ENCODE results near the gene SLC41A1. TPM values are rescaled to one million over a fixed set of nuclear protein-coding genes. Genes with fewer than 3 reads are reported as not detected.

SLC41A1 gene
- total RNA-seq, 4 donors from 2014 or later = 15.3 to 33.1 (median 25.1) TPM

DNA sequence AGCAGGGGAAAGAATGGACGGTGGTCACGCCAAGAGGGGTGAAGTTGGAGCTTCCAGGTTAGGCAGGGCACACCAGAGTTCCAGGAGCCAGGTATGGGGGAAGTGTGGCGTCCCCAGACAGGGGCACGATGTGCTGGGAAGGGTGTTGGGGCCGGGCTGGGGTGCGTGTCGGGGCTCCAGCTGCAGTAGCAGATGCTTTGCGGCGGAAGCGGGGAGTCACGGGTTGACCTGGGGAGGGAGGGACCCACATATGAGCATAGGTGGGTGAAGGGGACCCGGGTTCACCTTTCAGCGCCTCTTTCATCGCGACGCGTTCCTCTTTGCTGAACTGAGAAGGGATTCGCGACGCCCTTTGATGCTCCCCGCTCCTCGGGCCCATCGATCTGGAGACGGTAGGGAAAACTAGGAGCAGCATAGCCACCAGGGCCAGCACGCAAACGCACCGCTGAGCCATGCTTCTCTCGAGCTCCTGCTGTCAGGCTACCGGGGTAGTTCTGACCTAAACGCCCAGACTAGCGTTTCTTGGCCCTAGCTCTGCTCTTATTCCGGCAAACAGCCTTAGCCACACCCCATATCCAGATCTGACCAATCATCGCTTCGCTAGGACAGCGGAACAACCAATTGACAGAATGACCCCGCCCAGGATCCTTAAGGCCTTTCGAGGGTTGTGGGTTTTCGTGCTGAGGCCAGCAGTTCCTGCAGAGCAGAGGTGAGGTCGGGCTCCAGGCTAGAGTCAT lies 36.8 kb upstream of the SLC41A1 start, which contains the start of gene PM20D1:
Gene PM20D1, minus strand, starts transcription at position 514 of the 737 bp plus-strand sequence. Its CDS starts 60 bp downstream, at position 454.
- ATAC-seq (ENCODE audit: low FRiP score) = peak; percentile 100
- DNase-seq (ENCODE audit: low spot score) = peak; percentile 63

DNA sequence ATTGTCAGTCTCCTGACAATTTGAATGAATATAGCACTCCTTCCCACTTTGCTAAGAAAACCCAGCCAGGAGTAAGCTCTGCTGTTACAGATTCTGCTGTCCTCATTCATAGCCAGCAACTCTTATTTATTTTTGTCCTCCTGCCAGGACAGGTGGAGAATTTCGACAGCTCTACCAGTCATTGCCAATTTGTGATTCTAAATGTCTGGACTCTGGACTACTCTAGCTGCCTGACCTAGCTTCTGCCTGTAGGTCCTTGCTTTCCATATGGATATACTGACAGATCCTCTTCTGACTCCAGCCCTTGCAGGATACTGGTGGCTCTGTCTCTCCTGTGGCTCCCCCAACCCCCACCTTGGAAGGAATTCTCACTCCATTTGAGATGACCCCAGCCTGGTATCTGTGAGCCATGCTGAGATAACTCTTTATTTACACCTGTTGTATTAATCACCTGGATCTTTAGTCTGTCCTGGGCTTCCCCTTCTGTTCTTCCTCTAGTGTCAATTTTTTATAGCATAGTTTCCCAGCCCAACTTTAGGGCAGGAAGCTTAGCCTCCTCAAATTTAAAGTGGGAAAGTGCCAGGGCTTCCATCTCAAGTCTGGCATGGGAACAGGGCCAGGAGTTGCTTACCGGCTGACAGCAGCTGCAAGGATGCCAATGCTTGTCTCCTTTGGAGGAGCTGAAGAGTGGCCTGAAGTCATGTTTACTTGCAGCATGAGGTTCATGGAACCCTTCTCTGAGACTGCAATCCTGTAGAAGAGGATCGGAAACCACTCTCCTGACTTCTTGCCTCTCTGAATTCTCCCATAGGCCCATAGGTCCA lies 30.2 kb upstream of the SLC41A1 start:
- no peak for ATAC-seq (ENCODE audit: low FRiP score)
- DNase-seq (ENCODE audit: low spot score) = no peak
- TF ChIP-seq, protein P1, sequence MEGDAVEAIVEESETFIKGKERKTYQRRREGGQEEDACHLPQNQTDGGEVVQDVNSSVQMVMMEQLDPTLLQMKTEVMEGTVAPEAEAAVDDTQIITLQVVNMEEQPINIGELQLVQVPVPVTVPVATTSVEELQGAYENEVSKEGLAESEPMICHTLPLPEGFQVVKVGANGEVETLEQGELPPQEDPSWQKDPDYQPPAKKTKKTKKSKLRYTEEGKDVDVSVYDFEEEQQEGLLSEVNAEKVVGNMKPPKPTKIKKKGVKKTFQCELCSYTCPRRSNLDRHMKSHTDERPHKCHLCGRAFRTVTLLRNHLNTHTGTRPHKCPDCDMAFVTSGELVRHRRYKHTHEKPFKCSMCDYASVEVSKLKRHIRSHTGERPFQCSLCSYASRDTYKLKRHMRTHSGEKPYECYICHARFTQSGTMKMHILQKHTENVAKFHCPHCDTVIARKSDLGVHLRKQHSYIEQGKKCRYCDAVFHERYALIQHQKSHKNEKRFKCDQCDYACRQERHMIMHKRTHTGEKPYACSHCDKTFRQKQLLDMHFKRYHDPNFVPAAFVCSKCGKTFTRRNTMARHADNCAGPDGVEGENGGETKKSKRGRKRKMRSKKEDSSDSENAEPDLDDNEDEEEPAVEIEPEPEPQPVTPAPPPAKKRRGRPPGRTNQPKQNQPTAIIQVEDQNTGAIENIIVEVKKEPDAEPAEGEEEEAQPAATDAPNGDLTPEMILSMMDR (IDR thresholded peaks at IDR 0.05) = no peak

More for the DNA sequence above, 36.8 kb upstream of the SLC41A1 start, which contains the start of gene PM20D1:
- TF ChIP-seq, protein P1 (IDR thresholded peaks at IDR 0.05) = no peak

DNA sequence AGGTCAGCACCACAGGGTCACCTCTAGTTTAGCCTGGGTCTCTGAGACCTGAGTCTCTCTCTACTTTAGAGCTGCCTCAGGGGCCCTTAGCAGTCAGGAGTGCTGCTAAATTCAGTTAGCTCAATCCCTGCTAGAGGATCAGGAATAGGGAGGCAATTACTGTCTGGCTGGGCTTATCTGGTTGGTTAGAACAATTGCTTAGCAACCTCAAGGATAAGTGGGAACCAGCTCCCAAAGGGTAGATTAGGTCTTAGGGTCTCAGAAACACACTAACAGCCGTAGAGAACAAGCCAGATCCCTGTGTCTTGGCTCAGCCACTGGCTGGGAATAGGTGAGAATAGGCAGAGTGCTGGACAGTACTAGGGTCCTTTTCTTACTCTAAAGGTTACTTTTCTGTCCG lies 29.2 kb upstream of the SLC41A1 start:
- TF ChIP-seq, protein P1 (IDR thresholded peaks at IDR 0.05) = no peak
- DNase-seq (ENCODE audit: low spot score) = no peak
- ATAC-seq (ENCODE audit: low FRiP score) = no peak

DNA sequence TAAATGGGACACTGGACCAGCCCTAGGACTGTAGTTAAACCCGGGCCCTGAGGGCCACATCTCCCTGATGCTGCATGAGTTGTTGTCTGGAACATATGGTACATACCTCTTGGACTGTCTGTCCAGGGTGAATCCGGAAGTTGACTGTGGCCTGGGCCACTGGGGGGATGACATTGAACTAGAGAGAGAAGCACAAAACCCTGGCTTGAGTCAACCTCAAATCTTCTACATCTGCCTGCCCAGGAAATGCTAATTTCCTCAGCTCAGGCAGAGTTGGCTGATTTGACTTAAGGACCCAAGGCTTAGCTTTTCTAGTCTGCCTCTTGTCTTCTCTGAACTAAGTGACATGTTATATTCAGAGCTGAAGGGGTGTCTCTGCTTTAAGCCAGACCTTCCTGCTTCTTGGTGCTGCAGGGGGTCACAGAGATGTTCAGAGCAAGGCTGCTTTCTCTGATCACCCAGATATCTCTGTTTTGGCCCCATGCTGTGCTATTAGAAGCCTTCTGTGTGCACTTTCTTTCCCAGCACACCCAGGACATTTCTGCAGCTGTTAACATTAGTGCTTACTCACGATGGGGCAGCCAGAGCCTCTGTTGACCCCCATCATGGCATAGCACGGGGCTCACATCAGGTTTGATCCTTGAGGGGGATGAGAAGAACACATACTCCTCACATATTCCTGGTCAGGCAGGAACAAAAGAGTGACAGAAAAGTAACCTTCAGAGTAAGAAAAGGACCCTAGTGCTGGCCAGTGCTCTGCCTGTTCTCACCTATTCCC lies 27.3 kb upstream of the SLC41A1 start:
- TF ChIP-seq, protein P1 (IDR thresholded peaks at IDR 0.05) = no peak
- DNase-seq (ENCODE audit: low spot score) (no peak), ATAC-seq (ENCODE audit: low FRiP score) (no peak)

DNA sequence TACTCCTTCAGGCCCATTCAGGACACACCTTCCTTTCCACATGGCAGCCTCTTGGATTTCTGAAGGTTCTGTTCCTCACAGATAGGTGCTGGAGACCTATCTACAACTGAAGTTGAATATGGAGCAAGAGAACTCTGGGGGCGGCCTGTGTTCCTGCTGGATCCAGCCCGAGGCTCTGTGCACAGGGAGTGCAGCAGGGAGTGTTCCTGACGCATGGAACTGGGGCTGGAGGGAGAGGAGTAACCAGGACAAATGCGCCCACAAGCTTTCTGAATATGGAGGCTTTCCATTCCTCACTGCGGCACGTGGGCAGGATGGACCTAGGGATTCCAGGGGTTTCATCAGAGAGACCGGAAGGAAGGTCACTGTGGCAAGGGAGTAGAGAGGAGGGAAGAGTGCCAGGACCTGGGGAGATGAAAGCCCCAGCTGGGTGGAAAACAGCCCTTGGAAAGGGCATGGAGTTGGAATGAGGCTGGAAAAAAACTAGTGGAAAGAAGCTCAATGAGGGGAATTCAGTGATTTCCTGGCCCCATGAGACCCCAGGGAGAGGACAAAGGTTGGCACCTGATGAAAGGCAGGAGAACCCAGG lies 24.5 kb upstream of the SLC41A1 start:
- no peak for DNase-seq (ENCODE audit: low spot score)
- ATAC-seq (ENCODE audit: low FRiP score) = no peak
- TF ChIP-seq, protein P1 (IDR thresholded peaks at IDR 0.05) = no peak

DNA sequence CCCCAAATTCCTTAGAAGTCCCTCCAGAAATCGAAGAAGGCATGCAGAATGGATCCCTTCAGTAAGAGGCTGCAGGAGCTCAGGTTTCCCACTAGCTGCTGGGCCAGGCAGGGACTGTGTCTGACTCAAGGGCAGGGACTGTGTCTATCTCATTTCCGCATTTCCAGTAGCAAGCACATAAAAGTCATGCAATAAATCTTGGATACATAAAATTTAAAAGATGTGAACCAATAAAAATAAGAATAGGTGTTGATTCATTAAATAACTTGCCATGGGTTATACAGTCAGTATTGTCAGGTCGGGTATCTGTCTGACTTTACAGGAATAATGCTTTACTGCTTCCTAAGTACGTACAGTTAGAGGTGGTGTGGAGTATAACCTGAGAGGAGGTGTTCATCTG lies 21.8 kb upstream of the SLC41A1 start:
- no peak for DNase-seq (ENCODE audit: low spot score)
- ATAC-seq (ENCODE audit: low FRiP score) = no peak
- TF ChIP-seq, protein P1 (IDR thresholded peaks at IDR 0.05) = no peak
